Measurements from ENCODE around the gene TYROBP. TPM values are rescaled to one million over a fixed set of nuclear protein-coding genes. Genes with fewer than 3 reads are reported as not detected.

The TYROBP gene
- total and polyA plus RNA-seq, 10 donors = 281 to 747 (median 383) TPM

- H3K36me3 ChIP-seq = peaks cover 0 to 35% (median 22%) of the 10 kb centered on the region in 6 donors
- no peak for TF ChIP-seq POLR2A (IDR thresholded peaks at IDR 0.05)
- TF ChIP-seq POLR2AphosphoS5 (IDR thresholded peaks at IDR 0.05) = peak in 1 of 3 donors; percentile 25
- no peaks in the 10 kb centered on the region for H3K9me3 ChIP-seq
- DNase-seq = no peak
- no peak overlapping the region for H3K4me3 ChIP-seq
- 44 to 72% (median 60%) methylated on average over 2 of the region's 2 CpGs for WGBS, 5 donors
- H3K27ac ChIP-seq = no peak overlapping the region
- intact Hi-C loops (cut with DNase I; ENCODE audit: low total_unique reads) = loop anchor here (2.0 kb wide), 1 partner anchor 47 kb away; no protein-coding TSS in a partner anchor
- peaks cover 0 to 22% (median 11%) of the 10 kb centered on the region in 7 donors for H3K27me3 ChIP-seq (replicated peaks in 1 of 7)
- H3K4me1 ChIP-seq = peaks cover 0 to 15% (median 2%) of the 10 kb centered on the region in 6 donors
Observed at GRCh38 chr19:35883882-35884281, 24.2 kb downstream of the TYROBP start.

- Histone ChIP-seq H3K4me3 (no peak overlapping the region), H3K27me3 (replicated peaks in 1 of 7) (peaks cover 0 to 38% (median 15%) of the 10 kb centered on the region in 7 donors), H3K4me1 (peaks cover 0 to 15% (median 2%) of the 10 kb centered on the region in 6 donors), H3K27ac (peak overlapping the region in 1 of 8 donors; percentile 4), H3K9me3 (no peaks in the 10 kb centered on the region), H3K36me3 (peaks cover 0 to 19% (median 6%) of the 10 kb centered on the region in 6 donors)
- intact Hi-C loops (cut with DNase I; ENCODE audit: low total_unique reads) = no loop called here
- WGBS, 5 donors = 29 to 42% (median 33%) methylated on average over 8 of the region's 8 CpGs
- peak; percentile 52 to 85 (median 66) for TF ChIP-seq CTCF (IDR thresholded peaks at IDR 0.05 in 8 of 11, conservative IDR thresholded peaks at IDR 0.05 in 3 of 11)
- TF ChIP-seq POLR2AphosphoS5 (IDR thresholded peaks at IDR 0.05) = no peak
- DNase-seq = no peak
Observed at GRCh38 chr19:35882114-35882832, 25.8 kb downstream of the TYROBP start.

GRCh38 chr19:35879770-35880317, 28.3 kb downstream of the TYROBP start:
- H3K4me1 ChIP-seq = peaks cover 0 to 15% (median 2%) of the 10 kb centered on the region in 6 donors
- WGBS, 5 donors = 3 to 5% (median 5%) methylated on average over 28 of the region's 28 CpGs
- H3K27me3 ChIP-seq (replicated peaks in 1 of 7) = peaks cover 0 to 51% (median 15%) of the 10 kb centered on the region in 7 donors
- no peaks in the 10 kb centered on the region for H3K36me3 ChIP-seq
- TF ChIP-seq POLR2A (IDR thresholded peaks at IDR 0.05) (no peak), POLR2AphosphoS5 (IDR thresholded peaks at IDR 0.05) (peak in 2 of 3 donors; percentile 41 to 72)
- H3K27ac ChIP-seq = no peak overlapping the region
- no peak overlapping the region for H3K4me3 ChIP-seq
- DNase-seq = peak; percentile 91
- H3K9me3 ChIP-seq = no peaks in the 10 kb centered on the region
- intact Hi-C loops (cut with DNase I; ENCODE audit: low total_unique reads) = no loop called here

- H3K4me3 ChIP-seq = no peak overlapping the region
- intact Hi-C loops (cut with DNase I; ENCODE audit: low total_unique reads) = no loop called here
- DNase-seq = no peak
- no peaks in the 10 kb centered on the region for H3K9me3 ChIP-seq
- H3K27ac ChIP-seq = no peak overlapping the region
- 32 to 54% (median 45%) methylated on average over 4 to 23 of the region's 23 CpGs for WGBS, 5 donors
- TF ChIP-seq POLR2A (IDR thresholded peaks at IDR 0.05) (no peak), POLR2AphosphoS5 (IDR thresholded peaks at IDR 0.05) (no peak), CTCF (IDR thresholded peaks at IDR 0.05 in 8 of 11, conservative IDR thresholded peaks at IDR 0.05 in 3 of 11) (no peak)
- H3K27me3 ChIP-seq (replicated peaks in 1 of 7) = peaks cover 0 to 58% (median 15%) of the 10 kb centered on the region in 7 donors
- no peaks in the 10 kb centered on the region for H3K36me3 ChIP-seq
- peaks cover 0 to 15% (median 2%) of the 10 kb centered on the region in 6 donors for H3K4me1 ChIP-seq
Observed at GRCh38 chr19:35879068-35879467, 29.0 kb downstream of the TYROBP start.

DNA sequence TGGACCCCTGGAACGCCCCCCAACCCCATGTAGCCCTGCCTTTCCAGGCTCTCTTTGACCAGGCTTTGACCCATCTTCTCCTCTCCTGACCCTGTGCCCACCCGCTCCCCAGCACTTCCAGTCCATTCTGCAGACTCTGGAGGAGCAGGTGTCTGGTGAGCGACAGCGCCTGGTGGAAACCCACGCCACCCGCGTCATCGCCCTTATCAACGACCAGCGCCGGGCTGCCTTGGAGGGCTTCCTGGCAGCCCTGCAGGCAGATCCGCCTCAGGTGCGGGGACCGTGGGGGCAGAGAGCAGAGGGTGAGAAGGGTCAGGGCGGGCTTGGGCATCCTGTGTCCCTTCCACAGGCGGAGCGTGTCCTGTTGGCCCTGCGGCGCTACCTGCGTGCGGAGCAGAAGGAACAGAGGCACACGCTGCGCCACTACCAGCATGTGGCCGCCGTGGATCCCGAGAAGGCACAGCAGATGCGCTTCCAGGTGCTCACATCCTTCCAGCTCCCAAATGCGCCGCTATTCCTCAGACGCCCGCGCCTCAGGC, 33.6 kb downstream of the TYROBP start:
- H3K4me1 ChIP-seq = peaks cover 4 to 14% (median 10%) of the 10 kb centered on the region in 6 donors
- H3K27me3 ChIP-seq (replicated peaks in 1 of 7) = peaks cover 0 to 88% (median 40%) of the 10 kb centered on the region in 7 donors
- intact Hi-C loops (cut with DNase I; ENCODE audit: low total_unique reads) = no loop called here
- H3K9me3 ChIP-seq = no peaks in the 10 kb centered on the region
- WGBS, 5 donors = 91 to 95% (median 92%) methylated on average over 26 to 32 of the region's 32 CpGs
- H3K4me3 ChIP-seq = no peak overlapping the region
- no peaks in the 10 kb centered on the region for H3K36me3 ChIP-seq
- H3K27ac ChIP-seq = no peak overlapping the region
- TF ChIP-seq CTCF (IDR thresholded peaks at IDR 0.05 in 8 of 11, conservative IDR thresholded peaks at IDR 0.05 in 3 of 11) (no peak), POLR2AphosphoS5 (IDR thresholded peaks at IDR 0.05) (no peak)
- no peak for DNase-seq

Data from spleen (tissue), 11 donors.